Left ventricle myocardium inferior (tissue), 1 donor: ENCODE results near the gene PSIP1. TPM values are rescaled to one million over a fixed set of nuclear protein-coding genes. Genes with fewer than 3 reads are reported as not detected.
A peak's percentile ranks its signal among the peaks of the same experiment; 100 is the strongest.
"Not testable (repeated sequence)": the region's sequence is repeated elsewhere in the genome, so short reads cannot be mapped to it uniquely, and the experiment has no call there.

Source experiments
- DNase-seq: peaks from one replicate; pipeline ENCODE4 v3.0.0-alpha.2; 2020
- H3K27ac ChIP-seq: fragments of 200-600 bp; replicated peaks from 2 replicates; pipeline ENCODE4 v1.8.0; 2021
- H3K27me3 ChIP-seq: fragments of 200-600 bp; 2 replicates; pipeline ENCODE4 v1.8.0; 2021; ENCODE audit warnings: low read depth
- H3K36me3 ChIP-seq: fragments of 200-600 bp; 2 replicates; pipeline ENCODE4 v1.8.0; 2021
- H3K4me1 ChIP-seq: fragments of 200-600 bp; 2 replicates; pipeline ENCODE4 v1.8.0; 2021
- H3K4me3 ChIP-seq: fragments of 200-600 bp; 2 replicates; pipeline ENCODE4 v1.8.0; 2021; ENCODE audit warnings: mild to moderate bottlenecking, moderate library complexity
- H3K9me3 ChIP-seq: fragments of 200-600 bp; replicated peaks from 2 replicates; pipeline ENCODE4 v1.8.0; 2021
- intact Hi-C: fragments of 100-400 bp; cut with micrococcal nuclease; formaldehyde crosslinking; loops from one replicate; pipeline ENCODE4 v1.11.0; 2022
- total RNA-seq: library from RNA; stranded (reverse); fragmentation: NEBNext Ultra II Directional; extraction: Animal tissue kit (Norgen Biotek cat#: 25700); gene quantifications from one replicate; pipeline ENCODE4 v1.2.1, GENCODE V29; 2021
- TF ChIP-seq, protein P1 (sequence below): fragments of 200-600 bp; IDR thresholded peaks from 2 replicates; pipeline ENCODE4 v1.8.0; 2021; ENCODE audit warnings: antibody characterized with exemption, mild to moderate bottlenecking, borderline replicate concordance
- donor health status: DM: no; HTN: yes; CAD: no; lungs with severe emphysema.

The PSIP1 gene
- total RNA-seq, 1 donor from 2014 or later: 22.5 TPM

- no peaks in the 10 kb centered on the region for H3K9me3 ChIP-seq
- peaks cover 40% of the 10 kb centered on the region for H3K4me1 ChIP-seq
- TF ChIP-seq, protein P1, sequence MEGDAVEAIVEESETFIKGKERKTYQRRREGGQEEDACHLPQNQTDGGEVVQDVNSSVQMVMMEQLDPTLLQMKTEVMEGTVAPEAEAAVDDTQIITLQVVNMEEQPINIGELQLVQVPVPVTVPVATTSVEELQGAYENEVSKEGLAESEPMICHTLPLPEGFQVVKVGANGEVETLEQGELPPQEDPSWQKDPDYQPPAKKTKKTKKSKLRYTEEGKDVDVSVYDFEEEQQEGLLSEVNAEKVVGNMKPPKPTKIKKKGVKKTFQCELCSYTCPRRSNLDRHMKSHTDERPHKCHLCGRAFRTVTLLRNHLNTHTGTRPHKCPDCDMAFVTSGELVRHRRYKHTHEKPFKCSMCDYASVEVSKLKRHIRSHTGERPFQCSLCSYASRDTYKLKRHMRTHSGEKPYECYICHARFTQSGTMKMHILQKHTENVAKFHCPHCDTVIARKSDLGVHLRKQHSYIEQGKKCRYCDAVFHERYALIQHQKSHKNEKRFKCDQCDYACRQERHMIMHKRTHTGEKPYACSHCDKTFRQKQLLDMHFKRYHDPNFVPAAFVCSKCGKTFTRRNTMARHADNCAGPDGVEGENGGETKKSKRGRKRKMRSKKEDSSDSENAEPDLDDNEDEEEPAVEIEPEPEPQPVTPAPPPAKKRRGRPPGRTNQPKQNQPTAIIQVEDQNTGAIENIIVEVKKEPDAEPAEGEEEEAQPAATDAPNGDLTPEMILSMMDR: no peak
- H3K36me3 ChIP-seq: peaks cover 41% of the 10 kb centered on the region
- no peak overlapping the region for H3K27ac ChIP-seq
- DNase-seq: no peak
- intact Hi-C loops: no loop called here
- H3K27me3 ChIP-seq: no peaks in the 10 kb centered on the region
- H3K4me3 ChIP-seq: no peak overlapping the region
These were observed 77.6 kb downstream of the PSIP1 start for GRCh38 chr9:15433191-15433590.

DNA sequence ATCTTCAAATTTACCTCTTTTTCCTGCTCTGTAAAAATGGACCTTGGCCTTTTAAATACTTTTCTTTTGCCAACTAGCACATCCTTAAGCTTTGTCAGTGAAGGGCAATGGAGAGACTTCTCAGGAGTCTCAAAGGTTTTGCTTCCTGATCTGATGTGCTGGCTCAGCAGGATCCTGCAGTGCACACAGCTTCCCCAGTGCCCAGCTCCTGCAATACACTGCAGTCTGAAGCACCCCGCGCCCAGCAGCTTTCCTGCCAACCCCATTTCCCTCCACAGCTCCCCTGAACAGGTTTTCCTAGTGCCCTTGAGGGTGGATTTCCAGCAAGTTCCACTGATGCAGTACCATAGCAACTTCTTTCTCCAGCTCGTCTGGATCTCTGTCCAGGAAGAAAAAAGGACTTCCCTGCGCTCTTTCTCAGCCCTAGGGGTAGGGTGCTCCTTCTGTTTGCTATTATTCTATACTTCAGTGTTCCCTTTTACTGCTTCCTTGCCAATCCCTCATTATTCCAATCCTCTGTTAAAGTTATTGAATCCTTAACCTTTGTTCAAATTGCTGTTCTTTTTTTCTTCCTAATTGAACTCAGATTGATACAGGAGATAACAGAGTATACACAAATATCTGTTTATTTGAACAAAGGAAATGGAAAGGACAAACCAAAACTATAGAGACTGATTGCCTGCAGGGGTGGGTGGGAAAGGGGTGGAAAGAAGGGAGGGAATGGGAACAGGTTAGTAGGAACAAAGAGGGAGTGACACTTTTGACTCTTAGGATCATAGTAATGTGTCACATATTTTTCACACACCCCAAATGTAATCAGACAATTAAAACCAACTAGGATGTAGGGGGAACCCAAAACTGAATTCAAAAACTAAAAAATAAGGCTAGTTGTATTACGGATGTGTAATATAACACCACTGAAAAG lies 79.6 kb downstream of the PSIP1 start:
- H3K9me3 ChIP-seq: no peaks in the 10 kb centered on the region
- no peaks in the 10 kb centered on the region for H3K27me3 ChIP-seq
- H3K36me3 ChIP-seq: peaks cover 36% of the 10 kb centered on the region
- intact Hi-C loops: no loop called here
- no peak for DNase-seq
- TF ChIP-seq, protein P1: no peak
- H3K4me3 ChIP-seq: no peak overlapping the region
- H3K27ac ChIP-seq: peak overlapping the region; percentile 16
- H3K4me1 ChIP-seq: peaks cover 49% of the 10 kb centered on the region

DNA sequence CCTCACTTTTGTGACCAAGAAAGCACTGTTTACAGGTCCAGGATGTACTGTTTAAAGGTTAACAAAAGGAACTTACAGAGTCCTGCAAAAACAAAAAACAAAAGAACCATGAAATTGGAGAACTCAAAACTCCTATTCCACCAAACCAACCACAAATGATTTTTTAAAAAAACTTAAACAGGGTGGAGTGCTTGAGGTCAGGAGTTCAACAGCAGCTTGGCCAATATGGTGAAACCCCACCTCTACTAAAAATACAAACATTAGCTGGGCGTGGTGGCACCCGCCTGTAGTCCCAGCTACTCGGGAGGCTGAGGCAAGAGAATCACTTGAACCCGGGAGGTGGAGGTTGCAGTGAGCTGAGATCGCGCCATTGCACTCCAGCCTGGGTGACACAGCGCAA lies 83.1 kb downstream of the PSIP1 start:
- not testable (repeated sequence) for H3K27ac ChIP-seq, H3K9me3 ChIP-seq, DNase-seq, H3K27me3 ChIP-seq, H3K4me3 ChIP-seq
- peaks cover 27% of the 10 kb centered on the region for H3K36me3 ChIP-seq
- intact Hi-C loops: loop anchor here (10.0 kb wide), 1 partner anchor 123 kb away; the partner anchor contains the start of gene TTC39B
- peaks cover 81% of the 10 kb centered on the region for H3K4me1 ChIP-seq

DNA sequence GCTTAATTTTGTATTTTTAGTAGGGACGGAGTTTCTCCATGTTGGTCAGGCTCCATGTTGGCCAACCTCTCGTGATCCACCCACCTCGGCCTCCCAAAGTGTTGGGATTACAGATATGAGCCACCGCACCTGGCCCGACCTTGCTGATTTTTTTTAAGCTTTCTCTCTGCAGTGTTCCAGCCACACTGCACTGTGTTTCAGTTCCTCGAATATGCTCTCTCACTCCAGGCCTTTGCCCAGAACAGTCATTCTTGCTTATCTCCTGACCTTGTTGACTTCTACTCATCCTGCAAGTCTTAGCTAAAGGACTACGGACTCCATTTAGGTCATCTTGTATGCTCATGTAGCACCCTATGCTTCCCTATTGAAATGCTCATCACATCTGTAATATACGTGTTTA lies 84.8 kb downstream of the PSIP1 start:
- Histone ChIP-seq H3K27ac (peak overlapping the region; percentile 27), H3K9me3 (no peaks in the 10 kb centered on the region), H3K4me3 (no peak overlapping the region), H3K36me3 (peaks cover 27% of the 10 kb centered on the region), H3K4me1 (peaks cover 72% of the 10 kb centered on the region), H3K27me3 (no peaks in the 10 kb centered on the region)
- DNase-seq: no peak
- intact Hi-C loops: loop anchor here (10.0 kb wide), 1 partner anchor 121 kb away; the partner anchor contains the start of gene TTC39B
- TF ChIP-seq, protein P1: no peak

DNA sequence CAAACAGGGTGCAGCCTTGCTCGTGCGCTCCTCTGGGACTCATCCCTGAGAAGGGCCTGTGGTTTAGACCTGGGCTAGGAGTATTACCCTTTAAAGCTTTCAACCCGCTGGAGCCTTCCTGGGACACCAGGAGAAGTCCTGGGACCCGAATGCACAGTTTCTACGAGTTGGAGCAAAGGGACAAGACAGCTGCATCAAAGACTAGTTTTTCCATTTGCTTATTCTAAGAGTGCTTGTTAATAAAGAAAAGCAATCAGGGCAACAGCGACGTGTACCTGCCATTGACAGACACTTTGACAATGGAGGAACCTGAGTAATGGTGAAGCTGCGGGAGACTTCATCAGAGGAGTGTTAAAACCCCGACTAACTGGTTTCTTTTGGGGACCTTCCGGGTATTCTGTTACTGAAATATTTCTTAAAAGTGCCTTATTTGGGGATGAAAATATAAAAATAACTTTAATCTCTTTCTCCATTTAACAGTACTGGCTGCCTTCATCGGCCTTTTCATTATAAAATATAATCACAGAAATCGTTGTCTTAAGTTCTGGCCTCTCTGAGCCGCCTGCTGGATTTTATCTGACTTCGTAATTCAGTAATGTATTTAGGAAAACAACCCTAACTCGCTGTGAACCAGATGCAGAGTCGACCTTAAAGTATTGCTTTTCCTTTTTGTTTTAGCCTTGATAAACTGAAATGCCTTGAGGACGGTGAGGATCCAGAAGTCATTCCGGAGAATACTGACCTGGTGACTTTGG lies 87.4 kb downstream of the PSIP1 start:
- H3K27ac ChIP-seq: peak overlapping the region; percentile 97
- H3K27me3 ChIP-seq: no peaks in the 10 kb centered on the region
- peaks cover 59% of the 10 kb centered on the region for H3K4me1 ChIP-seq

More for the DNA sequence above, 87.4 kb downstream of the PSIP1 start:
- H3K36me3 ChIP-seq: peaks cover 27% of the 10 kb centered on the region
- intact Hi-C loops: loop anchor here (10.0 kb wide), 1 partner anchor 119 kb away; the partner anchor contains the start of gene TTC39B
- no peak for DNase-seq
- TF ChIP-seq, protein P1: no peak
- H3K4me3 ChIP-seq: peak overlapping the region; percentile 88
- no peaks in the 10 kb centered on the region for H3K9me3 ChIP-seq
